Stimulated activated effector memory CD8-positive, alpha-beta T cell treated with anti-CD3 and anti-CD28 coated beads, Interleukin-12 subunit alpha, Interleukin-12 subunit beta, amount 100 ng/mL, for 72 hours (primary cell): ENCODE results near the gene PIEZO1.

Experiments used
- ATAC-seq: fragments of 150-1000 bp; cut with Tn5 transposase; 2 replicates; pipeline ENCODE4 v1.10.0; 2021
- DNase-seq, 2 donors: peaks; one replicate each; pipeline ENCODE4 v3.0.0; 2021 to 2022; ENCODE audit warnings: low spot score in 2 of 2
- H3K27ac Mint-ChIP-seq: one replicate; pipeline ENCODE4 v1.8.0; 2022; ENCODE audit warnings: mild to moderate bottlenecking, mixed read lengths
- H3K36me3 Mint-ChIP-seq: one replicate; pipeline ENCODE4 v1.8.0; 2022; ENCODE audit warnings: mild to moderate bottlenecking, mixed read lengths
- H3K4me1 Mint-ChIP-seq: one replicate; pipeline ENCODE4 v1.8.0; 2022; ENCODE audit warnings: mixed read lengths
- H3K4me3 Mint-ChIP-seq: one replicate; pipeline ENCODE4 v1.8.0; 2022; ENCODE audit warnings: mild to moderate bottlenecking, mixed read lengths
- H3K9me3 Mint-ChIP-seq: one replicate; pipeline ENCODE4 v1.8.0; 2022; ENCODE audit warnings: mixed read lengths

Gene PIEZO1

DNA sequence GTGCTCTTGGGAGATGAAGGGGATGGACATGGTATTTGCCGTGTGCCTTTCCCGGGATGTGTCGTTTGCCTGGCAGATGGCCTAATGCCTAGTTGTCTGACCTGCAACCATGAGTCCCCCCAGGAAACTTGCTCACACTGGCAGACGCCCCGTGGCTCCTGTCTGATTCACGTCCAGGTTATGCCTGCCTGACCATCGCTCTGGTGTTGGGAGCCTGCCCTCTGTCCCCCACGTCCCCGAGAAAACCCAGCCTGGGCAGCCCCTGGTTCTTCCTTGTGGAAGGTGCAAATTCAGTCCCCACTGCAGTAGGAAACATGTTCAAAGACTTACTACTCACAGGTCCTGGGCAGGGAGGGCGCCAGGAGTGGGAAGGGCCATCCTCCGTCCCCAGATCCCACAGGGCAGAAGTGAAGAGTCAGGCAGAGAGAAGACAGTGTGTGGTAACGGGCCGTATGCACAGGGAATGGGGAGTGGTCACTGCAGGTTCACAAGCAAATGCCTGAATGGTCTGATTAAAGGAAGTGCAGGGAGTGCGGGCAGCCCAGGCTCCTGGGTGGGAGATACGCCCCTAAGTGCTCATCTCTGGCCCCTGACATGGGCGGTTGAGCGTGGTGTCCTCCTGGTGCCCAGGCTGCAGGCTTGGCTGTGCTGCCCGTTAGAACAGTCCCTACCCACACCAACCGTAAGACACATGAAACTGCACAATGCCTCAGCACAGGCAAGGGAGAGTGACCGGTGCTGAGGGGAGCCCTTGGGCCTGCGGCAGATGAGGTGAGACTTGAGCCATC lies 94.5 kb downstream of the PIEZO1 start:
- DNase-seq (no peak), ATAC-seq (no peak)
- H3K27ac Mint-ChIP-seq, result peak overlapping the region; percentile 72
- peak overlapping the region; percentile 41 for H3K4me3 Mint-ChIP-seq
- H3K9me3 Mint-ChIP-seq, result no peaks in the 10 kb centered on the region
- peaks cover 8% of the 10 kb centered on the region for H3K36me3 Mint-ChIP-seq
- peaks cover 32% of the 10 kb centered on the region for H3K4me1 Mint-ChIP-seq

DNA sequence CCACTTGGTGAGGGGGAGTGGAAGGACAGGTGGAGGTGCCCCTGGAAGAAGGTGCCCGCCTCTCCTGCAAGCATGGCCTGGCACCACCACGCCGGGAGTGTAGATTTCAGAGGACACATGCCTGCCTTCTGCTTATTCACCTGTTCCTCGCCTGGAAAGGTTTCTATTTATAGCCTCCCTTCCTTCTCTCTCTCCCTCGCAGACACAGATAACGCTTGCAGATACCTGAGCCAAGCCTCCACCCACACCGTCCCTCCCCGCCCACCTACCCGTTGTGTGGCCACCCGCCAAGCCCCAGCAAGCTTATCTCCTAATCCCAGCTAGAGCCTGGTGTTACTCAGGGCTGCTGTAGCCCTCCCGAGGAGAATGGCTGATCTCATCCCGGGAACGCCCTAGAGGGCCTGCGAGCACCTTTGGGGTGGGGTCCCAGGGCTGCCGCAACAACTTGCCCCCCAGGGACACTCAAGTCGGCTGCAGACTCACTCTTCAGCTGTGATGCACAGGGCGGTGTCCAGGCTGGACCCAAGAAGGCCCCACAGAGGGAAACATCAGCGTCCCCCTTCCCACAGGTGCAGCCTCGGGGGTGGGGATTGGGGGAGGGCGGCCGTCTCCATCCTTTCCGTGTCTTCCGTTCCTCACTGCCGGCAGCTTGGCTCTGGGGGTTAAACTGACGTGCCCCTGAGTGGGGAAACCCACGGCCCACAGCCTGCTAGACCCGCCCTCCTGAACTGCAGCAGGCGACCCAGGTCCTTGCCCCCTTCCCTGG lies 96.8 kb downstream of the PIEZO1 start:
- ATAC-seq, result no peak
- Mint-ChIP-seq H3K4me3 (no peak overlapping the region), H3K4me1 (peaks cover 45% of the 10 kb centered on the region), H3K27ac (peak overlapping the region; percentile 10), H3K9me3 (no peaks in the 10 kb centered on the region), H3K36me3 (no peaks in the 10 kb centered on the region)
- DNase-seq, result no peak

DNA sequence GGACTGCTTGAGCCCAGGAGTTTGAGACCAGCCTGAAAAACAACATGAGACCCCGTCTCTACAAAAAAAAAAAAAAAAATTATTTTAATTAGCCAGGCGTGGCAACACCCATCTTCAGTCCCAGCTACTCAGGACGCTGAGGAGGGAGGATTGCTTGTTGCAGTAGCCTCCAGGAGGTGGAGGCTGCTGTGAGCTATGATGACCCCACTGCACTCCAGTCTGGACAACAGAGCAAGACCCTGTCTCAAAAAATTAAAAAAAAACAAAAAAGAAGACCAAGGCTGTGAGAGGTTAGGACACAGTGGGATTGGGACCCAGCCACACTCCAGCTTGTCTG lies 97.4 kb downstream of the PIEZO1 start:
- no peak for ATAC-seq
- Mint-ChIP-seq H3K4me3 (no peak overlapping the region), H3K9me3 (no peaks in the 10 kb centered on the region), H3K4me1 (peaks cover 42% of the 10 kb centered on the region), H3K36me3 (no peaks in the 10 kb centered on the region), H3K27ac (no peak overlapping the region)
- no peak for DNase-seq

DNA sequence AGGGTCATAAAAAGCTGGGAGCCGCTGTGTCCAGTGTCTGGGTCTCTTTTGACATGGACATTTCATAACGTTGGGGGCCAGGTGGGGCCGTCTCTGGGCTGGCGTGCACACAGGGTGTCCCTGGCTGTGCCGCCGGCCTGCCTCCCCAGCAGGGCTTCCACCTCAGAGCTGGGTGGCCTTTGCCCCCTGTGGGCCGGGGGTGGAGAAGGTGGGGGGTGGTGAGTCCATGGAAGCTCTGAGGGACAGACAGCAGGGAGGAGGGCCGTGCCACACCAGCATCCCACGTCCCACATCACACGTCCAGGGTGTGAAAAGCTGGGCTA lies 97.8 kb downstream of the PIEZO1 start:
- H3K4me1 Mint-ChIP-seq, result peaks cover 42% of the 10 kb centered on the region

DNA sequence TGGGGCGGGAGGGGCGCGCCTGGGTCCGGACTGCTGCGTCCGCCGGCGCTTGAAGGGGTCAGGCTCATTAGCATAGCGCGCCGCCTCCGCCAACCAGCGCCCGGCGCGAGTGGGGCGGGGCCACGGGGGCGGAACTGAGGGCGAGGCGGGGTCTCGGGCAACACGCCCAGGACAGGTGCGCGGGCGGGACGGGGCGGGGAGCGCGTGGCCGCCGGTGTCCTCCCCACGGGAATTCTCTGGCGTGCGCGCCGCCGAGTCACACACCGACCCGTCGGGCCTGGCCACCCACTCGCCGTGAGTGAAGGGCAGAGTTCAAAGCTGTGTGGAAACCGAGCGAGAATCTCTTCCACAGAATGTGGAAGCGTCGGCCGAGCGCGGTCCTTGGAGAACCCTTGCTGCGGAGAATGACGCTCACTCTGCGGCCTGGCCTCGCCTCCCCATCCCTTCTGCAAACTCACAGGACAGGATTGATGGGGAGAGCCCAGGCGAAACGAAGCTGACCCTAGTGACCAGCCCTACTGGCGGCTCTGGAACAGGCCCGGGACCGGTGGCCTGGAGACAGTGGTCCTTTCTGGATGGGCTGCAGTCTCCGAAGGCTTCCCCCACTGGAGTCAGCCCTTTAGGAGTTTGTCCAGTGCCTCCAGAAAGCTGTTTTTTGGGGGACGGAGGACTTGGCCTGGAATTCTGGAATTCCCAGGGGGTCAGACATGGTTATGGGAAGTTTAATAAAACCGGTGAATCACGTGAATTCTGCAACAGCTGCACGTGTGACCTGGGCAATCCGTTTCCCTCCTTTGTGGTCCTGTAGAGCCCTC lies 98.4 kb downstream of the PIEZO1 start, which contains the start of gene SNAI3:
Gene SNAI3, minus strand, starts transcription at position 69 of the 815 bp plus-strand sequence. CDS start 101 bp downstream, outside the sequence.
- H3K9me3 Mint-ChIP-seq, result no peaks in the 10 kb centered on the region
- no peak within 1 kb of the TSS for H3K27ac Mint-ChIP-seq
- DNase-seq (peak; percentile 85 to 91), ATAC-seq (peak; percentile 83)
- peak within 1 kb of the TSS; percentile 69 for H3K4me3 Mint-ChIP-seq
- peaks cover 42% of the 10 kb centered on the region for H3K4me1 Mint-ChIP-seq
- H3K36me3 Mint-ChIP-seq, result no peaks in the 10 kb centered on the region

More for the DNA sequence above, 97.8 kb downstream of the PIEZO1 start:
- Mint-ChIP-seq H3K27ac (no peak overlapping the region), H3K4me3 (peak overlapping the region; percentile 69), H3K9me3 (no peaks in the 10 kb centered on the region), H3K36me3 (no peaks in the 10 kb centered on the region)
- DNase-seq (no peak), ATAC-seq (no peak)

DNA sequence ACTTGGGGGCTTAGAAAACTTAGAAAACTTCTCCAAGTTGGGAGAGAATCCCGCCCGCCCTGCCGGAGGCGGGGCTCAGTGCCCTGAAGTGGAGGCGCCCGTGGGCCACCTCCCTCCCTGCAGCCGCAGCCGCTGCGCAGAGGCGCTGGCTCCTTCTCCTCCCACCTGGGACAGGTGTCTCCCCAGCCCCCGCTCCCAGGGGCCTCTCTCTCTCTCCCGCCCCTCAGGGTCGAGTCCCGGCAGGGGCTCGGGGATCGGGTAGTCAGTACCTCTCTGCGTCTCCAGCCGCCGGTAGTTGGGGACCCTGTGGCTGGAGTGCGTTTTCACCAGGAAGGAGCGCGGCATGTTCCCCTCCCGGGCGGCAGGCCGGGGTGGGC lies 99.0 kb downstream of the PIEZO1 start:
- DNase-seq (no peak), ATAC-seq (peak; percentile 49)
- H3K27ac Mint-ChIP-seq, result no peak overlapping the region
- H3K4me1 Mint-ChIP-seq, result peaks cover 45% of the 10 kb centered on the region
- H3K36me3 Mint-ChIP-seq, result no peaks in the 10 kb centered on the region
- H3K9me3 Mint-ChIP-seq, result no peaks in the 10 kb centered on the region
- peak overlapping the region; percentile 69 for H3K4me3 Mint-ChIP-seq

DNA sequence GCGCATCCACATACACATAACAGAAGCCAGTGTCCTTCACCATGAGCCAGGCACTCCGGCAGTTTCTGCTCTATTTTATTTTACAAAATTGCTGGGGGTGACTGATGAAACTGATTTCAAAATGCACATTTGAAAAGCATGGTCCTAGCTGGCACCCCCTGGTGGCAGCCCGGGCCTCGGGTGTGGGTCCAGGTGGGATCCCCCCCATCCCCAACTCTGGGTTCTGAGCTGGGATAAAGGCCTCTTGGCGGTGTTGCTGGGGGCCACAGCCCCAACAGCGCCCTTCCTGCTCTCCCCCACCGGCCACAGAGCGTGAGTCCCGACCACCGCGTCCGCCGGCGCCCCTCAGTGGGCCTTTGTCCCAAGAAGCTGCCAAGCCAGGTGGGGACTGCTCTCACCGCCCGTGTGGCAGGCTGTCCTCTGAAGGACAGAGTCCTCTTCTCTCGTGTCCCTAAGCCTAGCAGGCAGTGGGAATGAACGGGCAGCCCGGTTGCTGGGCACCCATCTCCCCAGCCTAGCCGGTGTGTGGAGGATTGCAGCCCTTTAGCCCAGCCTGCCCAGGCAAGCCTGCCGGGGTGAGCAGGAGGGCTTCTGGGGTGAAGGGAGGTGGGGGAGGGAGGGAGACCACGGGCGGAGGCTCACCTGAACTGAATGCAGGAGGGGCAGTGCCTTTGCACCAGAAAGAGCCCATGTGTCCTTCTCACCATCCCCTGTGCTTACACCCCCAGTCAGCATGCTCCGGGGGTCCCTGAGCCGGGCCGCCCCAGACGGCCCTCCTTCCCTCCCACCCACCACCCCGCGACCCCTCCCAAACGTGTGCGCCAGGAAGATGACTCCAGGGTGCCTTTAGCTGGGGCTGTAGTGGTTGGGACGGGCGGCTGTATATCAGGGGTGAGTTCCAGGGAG lies 99.6 kb downstream of the PIEZO1 start:
- ATAC-seq (peak; percentile 33), DNase-seq (peak in 1 of 2 donors; percentile 73)

DNA sequence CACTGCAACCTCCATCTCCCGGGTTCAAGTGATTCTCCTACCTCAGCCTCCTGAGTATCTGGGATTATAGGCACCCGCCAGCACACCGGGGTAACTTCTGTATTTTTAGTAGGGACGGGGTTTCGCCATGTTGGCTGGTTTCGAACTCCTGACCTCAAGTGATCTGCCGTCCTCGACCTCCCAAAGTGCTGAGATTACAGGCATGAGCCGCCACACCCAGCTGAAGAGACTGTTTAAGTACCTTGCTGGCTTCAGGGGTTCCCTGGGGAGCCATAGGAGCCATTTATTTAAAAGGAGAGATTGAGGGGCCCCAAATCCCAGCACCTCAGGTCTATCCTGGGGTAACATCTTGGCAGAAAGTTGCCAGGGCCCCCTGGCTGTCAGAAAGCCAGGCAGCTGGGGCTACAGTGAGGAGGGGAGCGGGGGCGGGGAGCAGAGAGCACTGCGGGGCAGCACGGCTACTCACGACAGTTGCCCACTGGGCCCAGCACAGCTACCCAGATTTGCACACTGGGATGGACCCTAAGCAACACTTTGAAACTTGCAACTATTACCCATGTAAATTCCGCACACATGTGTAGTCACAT lies 100.4 kb downstream of the PIEZO1 start:
- Mint-ChIP-seq H3K27ac (no peak overlapping the region), H3K4me1 (peaks cover 40% of the 10 kb centered on the region), H3K36me3 (peaks cover 14% of the 10 kb centered on the region), H3K4me3 (peak overlapping the region; percentile 69), H3K9me3 (no peaks in the 10 kb centered on the region)
- ATAC-seq (no peak), DNase-seq (no peak)

More for the DNA sequence above, 99.6 kb downstream of the PIEZO1 start:
- Mint-ChIP-seq H3K4me3 (peak overlapping the region; percentile 69), H3K9me3 (no peaks in the 10 kb centered on the region), H3K27ac (no peak overlapping the region), H3K36me3 (peaks cover 6% of the 10 kb centered on the region), H3K4me1 (peaks cover 42% of the 10 kb centered on the region)

DNA sequence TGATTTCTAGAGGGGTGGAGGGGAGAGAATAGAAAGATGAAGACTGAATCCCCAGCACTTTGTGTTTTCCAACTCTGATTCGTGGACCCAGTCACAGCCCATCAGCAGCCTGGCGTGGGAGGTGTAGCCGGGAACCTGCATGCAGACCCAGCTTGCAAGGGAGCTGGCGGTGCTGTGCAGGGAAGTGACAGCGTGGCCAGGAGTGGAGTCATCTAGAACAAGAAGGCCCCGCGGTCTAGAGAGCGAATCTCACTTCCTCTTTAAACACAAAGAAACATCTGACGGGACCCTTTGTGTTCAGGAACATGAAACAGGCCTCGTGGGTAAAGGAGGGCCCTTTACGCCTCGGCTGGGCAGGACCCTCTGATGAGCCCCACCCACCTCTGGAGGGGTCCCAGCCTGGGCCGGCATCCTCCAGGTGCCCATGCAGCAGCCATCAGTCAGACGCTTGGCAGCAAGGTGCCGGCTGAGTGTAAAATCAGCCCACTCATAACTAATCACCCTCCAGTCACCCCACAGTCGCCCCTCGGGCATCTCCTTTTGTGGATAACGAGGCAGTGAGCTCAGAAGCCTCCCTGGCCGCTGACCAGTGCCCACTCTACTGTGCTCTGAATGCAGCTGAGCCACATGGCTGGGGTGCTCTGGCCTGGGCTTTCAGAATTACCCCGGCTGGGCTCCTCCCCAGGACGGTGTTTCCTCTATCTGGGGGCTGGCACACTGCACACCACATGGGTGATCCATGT lies 103.1 kb downstream of the PIEZO1 start:
- H3K4me3 Mint-ChIP-seq, result peak overlapping the region; percentile 69
- H3K27ac Mint-ChIP-seq, result peak overlapping the region; percentile 94
- H3K9me3 Mint-ChIP-seq, result no peaks in the 10 kb centered on the region
- ATAC-seq (peak; percentile 83), DNase-seq (peak in 1 of 2 donors; percentile 74)
- H3K4me1 Mint-ChIP-seq, result peaks cover 40% of the 10 kb centered on the region
- H3K36me3 Mint-ChIP-seq, result peaks cover 33% of the 10 kb centered on the region

DNA sequence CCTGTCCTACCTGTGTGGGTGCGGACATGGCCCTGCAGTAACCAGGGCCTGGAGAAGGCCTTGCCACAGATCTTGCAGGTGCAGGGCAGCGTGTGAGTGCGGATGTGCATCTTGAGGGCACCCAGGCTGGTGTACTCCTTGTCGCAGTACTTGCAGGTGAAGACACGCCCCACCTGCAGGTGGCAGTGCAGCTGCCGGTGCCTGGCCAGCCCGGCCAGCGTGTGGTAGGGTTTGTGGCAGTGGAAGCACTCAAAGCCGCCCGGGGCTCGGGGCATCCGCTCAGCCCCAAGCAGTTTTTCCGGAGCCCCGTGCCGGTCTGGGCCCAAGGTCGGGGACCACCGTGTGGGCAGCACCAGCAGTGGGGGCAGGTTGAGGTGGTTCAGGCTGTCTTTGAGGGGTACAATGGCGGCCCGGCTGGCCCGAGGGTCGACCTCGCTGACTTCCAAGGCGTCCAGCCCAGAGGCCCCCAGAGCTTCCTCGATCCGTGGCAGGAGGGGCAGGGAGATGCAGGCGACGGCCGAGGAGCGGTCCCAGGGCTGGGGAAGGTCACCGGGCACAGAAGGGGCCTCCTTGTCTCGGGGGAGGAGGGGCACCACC lies 103.8 kb downstream of the PIEZO1 start:
- ATAC-seq (no peak), DNase-seq (no peak)
- Mint-ChIP-seq H3K4me3 (peak overlapping the region; percentile 69), H3K4me1 (peaks cover 40% of the 10 kb centered on the region), H3K36me3 (peaks cover 33% of the 10 kb centered on the region), H3K27ac (peak overlapping the region; percentile 94), H3K9me3 (no peaks in the 10 kb centered on the region)

DNA sequence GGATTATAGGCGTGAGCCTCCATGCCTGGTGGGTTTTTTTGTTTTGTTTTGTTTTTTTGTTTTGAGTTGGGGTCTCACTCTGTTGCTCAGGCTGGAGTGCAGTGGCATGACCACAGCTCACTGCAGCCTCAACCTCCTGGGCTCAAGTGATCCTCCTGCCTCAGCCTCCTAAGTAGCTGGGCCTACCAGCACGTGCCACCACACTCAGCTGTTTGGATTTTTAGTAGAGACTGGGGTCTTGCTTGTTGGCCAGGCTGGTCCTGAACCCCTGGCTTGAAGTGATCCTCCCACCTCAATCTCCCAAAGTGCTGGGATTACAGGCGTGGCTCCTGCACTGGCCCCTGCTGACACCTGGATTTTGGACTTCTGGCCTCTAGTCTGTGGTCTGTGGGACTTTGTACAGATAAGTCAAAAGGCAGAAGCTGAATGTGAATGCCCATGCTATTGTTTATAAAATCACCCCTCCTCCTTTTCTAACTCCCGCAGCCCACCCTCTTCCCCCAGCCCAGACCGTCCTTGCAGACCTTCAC lies 104.4 kb downstream of the PIEZO1 start:
- Mint-ChIP-seq H3K4me1 (peaks cover 40% of the 10 kb centered on the region), H3K9me3 (no peaks in the 10 kb centered on the region), H3K27ac (peak overlapping the region; percentile 94), H3K4me3 (peak overlapping the region; percentile 69), H3K36me3 (peaks cover 33% of the 10 kb centered on the region)
- no peak for ATAC-seq
- DNase-seq, result no peak

DNA sequence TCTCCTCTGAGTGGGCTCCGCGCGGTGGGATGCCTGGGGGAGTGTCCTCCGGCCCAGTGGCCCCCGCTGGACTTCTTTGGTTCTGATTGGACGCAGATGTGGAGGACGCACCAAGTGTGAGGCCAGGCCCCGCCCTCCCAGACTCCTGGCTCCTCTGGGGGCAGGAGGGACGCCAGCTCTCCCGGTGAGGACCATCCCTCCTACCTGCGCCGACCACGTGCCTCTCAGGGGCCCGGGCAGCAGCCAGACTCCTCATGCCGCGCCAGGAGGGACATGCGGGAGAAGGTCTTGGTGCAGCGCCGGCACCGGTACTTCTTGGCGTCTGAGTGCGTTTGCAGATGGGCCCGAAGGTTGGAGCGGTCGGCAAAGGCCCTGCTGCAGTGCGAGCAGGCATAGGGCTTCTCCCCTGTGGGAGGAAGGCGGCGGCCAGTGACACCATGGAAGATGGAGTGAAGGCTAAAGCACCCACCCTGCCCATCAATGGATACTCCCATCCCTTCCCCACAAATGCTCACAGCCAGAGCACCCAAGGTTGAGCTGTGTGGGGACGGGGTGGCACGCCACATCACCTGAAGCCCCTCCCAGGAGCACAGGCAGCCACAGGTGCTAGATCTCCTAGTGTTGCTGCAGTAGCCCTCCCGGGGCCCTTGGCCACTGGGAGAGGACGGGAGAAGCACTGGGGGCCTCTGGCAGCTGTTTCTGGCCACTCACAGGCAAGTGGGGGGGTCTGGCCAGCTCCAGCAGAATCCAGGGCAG lies 106.6 kb downstream of the PIEZO1 start:
- Mint-ChIP-seq H3K36me3 (peaks cover 33% of the 10 kb centered on the region), H3K9me3 (no peaks in the 10 kb centered on the region), H3K4me3 (no peak overlapping the region), H3K4me1 (peaks cover 21% of the 10 kb centered on the region), H3K27ac (no peak overlapping the region)
- ATAC-seq, result no peak
- DNase-seq, result no peak

DNA sequence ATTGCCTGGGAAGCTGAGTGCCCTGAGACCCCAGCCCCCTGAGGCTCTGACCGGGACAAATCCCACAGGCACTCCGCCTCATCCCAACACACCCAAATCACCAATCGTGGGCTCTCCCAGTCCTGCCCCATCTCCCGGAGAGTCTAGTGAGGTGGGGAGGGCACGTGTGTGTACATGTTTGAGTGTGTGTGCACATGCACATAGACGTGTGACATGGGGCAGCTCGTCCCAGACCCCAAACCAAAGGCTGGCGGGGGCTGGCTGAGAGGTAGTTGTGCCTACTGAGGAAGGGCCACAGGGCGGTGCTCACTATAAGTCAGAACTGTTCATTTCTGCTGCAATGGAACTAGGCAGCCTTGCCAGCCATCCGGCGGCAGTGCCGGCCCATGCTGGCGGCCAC lies 107.3 kb downstream of the PIEZO1 start:
- no peak for ATAC-seq
- no peak overlapping the region for H3K27ac Mint-ChIP-seq
- H3K9me3 Mint-ChIP-seq, result no peaks in the 10 kb centered on the region

More for the DNA sequence above, 107.3 kb downstream of the PIEZO1 start:
- no peak for DNase-seq
- Mint-ChIP-seq H3K36me3 (peaks cover 33% of the 10 kb centered on the region), H3K4me1 (peaks cover 21% of the 10 kb centered on the region), H3K4me3 (no peak overlapping the region)
